Measurements from ENCODE around the gene TFPT.
"Not testable (repeated sequence)": the region's sequence is repeated elsewhere in the genome, so short reads cannot be mapped to it uniquely, and the experiment has no call there.

Gene TFPT

GRCh38 chr19:54114340-54115108, 933 bp downstream of the TFPT start:
- DNase-seq: no peak

GRCh38 chr19:54109651-54110050, 5.8 kb downstream of the TFPT start:
- no peak for DNase-seq

- DNase-seq: no peak
These were observed 7.0 kb downstream of the TFPT start for GRCh38 chr19:54108496-54108895.

- no peak for DNase-seq
These were observed 7.5 kb downstream of the TFPT start for GRCh38 chr19:54107876-54108490.

GRCh38 chr19:54106716-54107115, 8.7 kb downstream of the TFPT start:
- DNase-seq: no peak

GRCh38 chr19:54105796-54106195, 9.7 kb downstream of the TFPT start:
- DNase-seq: no peak

GRCh38 chr19:54104998-54105715, 10.3 kb downstream of the TFPT start:
- no peak for DNase-seq

- DNase-seq: peak; percentile 96 to 99
These were observed 12.9 kb downstream of the TFPT start, which contains the start of gene NDUFA3 for GRCh38 chr19:54102421-54103169. Gene NDUFA3 (plus strand): TSS chr19:54102855. CDS start chr19:54102879, 24 bp downstream.

GRCh38 chr19:54100561-54100960, 14.9 kb downstream of the TFPT start, which contains the start of gene OSCAR:
Gene OSCAR (minus strand): TSS chr19:54100803. CDS start chr19:54100792, 11 bp downstream.
- no peak for DNase-seq

GRCh38 chr19:54099903-54100255, 15.6 kb downstream of the TFPT start:
- not testable (repeated sequence) for DNase-seq

- DNase-seq: no peak
These were observed 16.1 kb downstream of the TFPT start for GRCh38 chr19:54099190-54099902.

GRCh38 chr19:54096617-54097106, 18.8 kb downstream of the TFPT start:
- DNase-seq: peak in 1 of 2 experiments; percentile 20

- DNase-seq: peak in 1 of 2 experiments; percentile 45
These were observed 19.4 kb downstream of the TFPT start for GRCh38 chr19:54095859-54096616.

- no peak for DNase-seq
These were observed 20.2 kb downstream of the TFPT start for GRCh38 chr19:54095136-54095858.

- no peak for DNase-seq
These were observed 20.9 kb downstream of the TFPT start for GRCh38 chr19:54094426-54095000.

GRCh38 chr19:54084410-54084809, 31.0 kb downstream of the TFPT start:
- DNase-seq: no peak

- no peak for DNase-seq
These were observed 34.4 kb downstream of the TFPT start, which contains the start of gene TARM1 for GRCh38 chr19:54081032-54081431. Gene TARM1 (minus strand): TSS chr19:54081365. CDS start chr19:54081340, 25 bp downstream.

- no peak for DNase-seq
These were observed 38.1 kb downstream of the TFPT start for GRCh38 chr19:54077334-54077733.

- no peak for DNase-seq
These were observed 40.6 kb downstream of the TFPT start for GRCh38 chr19:54074851-54075250.

- DNase-seq: no peak
These were observed 41.6 kb downstream of the TFPT start for GRCh38 chr19:54073829-54074228.
